GM21619 (cell line): ENCODE data around the gene ARHGAP44.
A peak's percentile ranks its signal among the peaks of the same experiment; 100 is the strongest.

Source experiments
- ATAC-seq: cut with Tn5 transposase; IDR thresholded peaks from one replicate; pipeline ENCODE4 v1.9.1; 2021; ENCODE audit not compliant: unreplicated experiment

Gene ARHGAP44, protein sequence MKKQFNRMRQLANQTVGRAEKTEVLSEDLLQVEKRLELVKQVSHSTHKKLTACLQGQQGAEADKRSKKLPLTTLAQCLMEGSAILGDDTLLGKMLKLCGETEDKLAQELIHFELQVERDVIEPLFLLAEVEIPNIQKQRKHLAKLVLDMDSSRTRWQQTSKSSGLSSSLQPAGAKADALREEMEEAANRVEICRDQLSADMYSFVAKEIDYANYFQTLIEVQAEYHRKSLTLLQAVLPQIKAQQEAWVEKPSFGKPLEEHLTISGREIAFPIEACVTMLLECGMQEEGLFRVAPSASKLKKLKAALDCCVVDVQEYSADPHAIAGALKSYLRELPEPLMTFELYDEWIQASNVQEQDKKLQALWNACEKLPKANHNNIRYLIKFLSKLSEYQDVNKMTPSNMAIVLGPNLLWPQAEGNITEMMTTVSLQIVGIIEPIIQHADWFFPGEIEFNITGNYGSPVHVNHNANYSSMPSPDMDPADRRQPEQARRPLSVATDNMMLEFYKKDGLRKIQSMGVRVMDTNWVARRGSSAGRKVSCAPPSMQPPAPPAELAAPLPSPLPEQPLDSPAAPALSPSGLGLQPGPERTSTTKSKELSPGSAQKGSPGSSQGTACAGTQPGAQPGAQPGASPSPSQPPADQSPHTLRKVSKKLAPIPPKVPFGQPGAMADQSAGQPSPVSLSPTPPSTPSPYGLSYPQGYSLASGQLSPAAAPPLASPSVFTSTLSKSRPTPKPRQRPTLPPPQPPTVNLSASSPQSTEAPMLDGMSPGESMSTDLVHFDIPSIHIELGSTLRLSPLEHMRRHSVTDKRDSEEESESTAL

GRCh38 chr17:12789481-12790248 is at the start of gene ARHGAP44:
Gene ARHGAP44, plus strand, starts transcription at chr17:12789498. Its CDS starts 341 bp downstream, at chr17:12789839.
- peak; percentile 70 for ATAC-seq

DNA sequence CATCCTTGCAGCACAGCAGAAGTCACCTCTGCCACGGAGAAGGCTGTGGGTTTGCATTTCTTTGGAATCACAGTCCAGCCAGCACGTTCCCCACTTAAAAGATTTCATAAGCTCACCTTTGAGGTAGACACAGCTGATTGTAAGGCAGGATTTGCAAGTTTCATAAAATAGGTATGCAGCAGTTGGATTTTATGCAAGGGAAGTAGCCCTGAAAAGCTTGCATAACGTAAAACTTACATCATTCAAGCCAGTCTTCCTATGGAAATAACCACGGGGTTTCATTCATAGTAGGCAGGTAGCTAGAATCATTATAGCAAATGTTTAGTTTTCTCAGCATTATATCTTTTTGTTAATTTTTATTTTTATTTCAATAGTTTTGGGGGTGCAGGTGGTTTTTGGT is 49.8 kb upstream of the ARHGAP44 start:
- no peak for ATAC-seq

DNA sequence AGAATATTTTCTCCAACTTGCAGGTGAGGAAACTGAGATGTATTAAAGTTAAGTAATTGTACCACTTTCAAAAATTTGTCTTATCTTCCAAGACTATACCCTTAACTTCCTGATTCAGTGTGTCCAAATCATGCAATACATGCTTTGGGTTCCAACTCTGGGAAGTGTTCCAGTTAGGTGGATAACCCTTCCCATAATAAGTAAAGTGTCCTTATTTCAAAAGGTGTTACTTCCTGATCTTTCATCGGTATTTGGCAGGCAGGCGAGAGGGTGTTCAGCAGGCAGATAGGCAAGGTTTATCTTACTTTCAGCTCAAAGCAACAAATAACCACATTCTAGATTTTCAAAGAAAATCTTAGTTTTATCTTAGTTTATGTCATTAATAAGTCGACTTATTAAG is 46.3 kb upstream of the ARHGAP44 start:
- no peak for ATAC-seq

- ATAC-seq: no peak
These were observed 45.0 kb upstream of the ARHGAP44 start for GRCh38 chr17:12744298-12744697.

- ATAC-seq: no peak
These were observed 44.5 kb upstream of the ARHGAP44 start for GRCh38 chr17:12744786-12745185.

GRCh38 chr17:12745486-12745885 is 43.8 kb upstream of the ARHGAP44 start:
- no peak for ATAC-seq

- ATAC-seq: no peak
These were observed 32.5 kb upstream of the ARHGAP44 start for GRCh38 chr17:12756786-12757185.

GRCh38 chr17:12759090-12759489 is 30.2 kb upstream of the ARHGAP44 start:
- ATAC-seq: no peak

- ATAC-seq: no peak
These were observed 23.8 kb upstream of the ARHGAP44 start for GRCh38 chr17:12765548-12765947.

GRCh38 chr17:12768255-12768654 is 21.0 kb upstream of the ARHGAP44 start:
- no peak for ATAC-seq

GRCh38 chr17:12769981-12770380 is 19.3 kb upstream of the ARHGAP44 start:
- no peak for ATAC-seq

GRCh38 chr17:12773153-12773552 is 16.1 kb upstream of the ARHGAP44 start:
- no peak for ATAC-seq

DNA sequence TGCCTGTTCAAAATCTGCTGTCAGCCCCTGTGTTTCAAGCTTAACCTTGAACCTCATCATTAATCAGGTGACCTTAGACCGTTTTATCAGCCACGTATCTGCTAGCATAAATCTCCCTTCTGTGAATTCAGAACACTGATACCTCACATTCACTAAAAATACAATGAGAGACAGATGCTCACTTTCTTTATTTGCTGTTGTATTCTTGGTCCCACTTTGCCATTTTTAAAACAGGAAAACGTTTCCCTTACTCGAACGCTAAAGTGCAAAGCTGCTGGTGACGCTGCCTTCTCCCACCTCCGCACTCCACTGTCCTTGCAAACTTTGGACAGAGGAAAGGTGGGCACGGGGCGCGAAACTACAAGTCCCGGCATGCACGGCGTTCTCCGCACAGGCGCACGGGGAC is 220 bp upstream of the ARHGAP44 start:
- peak; percentile 88 for ATAC-seq

- no peak for ATAC-seq
These were observed 1.2 kb downstream of the ARHGAP44 start for GRCh38 chr17:12790249-12791106.

GRCh38 chr17:12794919-12795532 is 5.7 kb downstream of the ARHGAP44 start:
- no peak for ATAC-seq

- no peak for ATAC-seq
These were observed 11.6 kb downstream of the ARHGAP44 start for GRCh38 chr17:12800855-12801365.

DNA sequence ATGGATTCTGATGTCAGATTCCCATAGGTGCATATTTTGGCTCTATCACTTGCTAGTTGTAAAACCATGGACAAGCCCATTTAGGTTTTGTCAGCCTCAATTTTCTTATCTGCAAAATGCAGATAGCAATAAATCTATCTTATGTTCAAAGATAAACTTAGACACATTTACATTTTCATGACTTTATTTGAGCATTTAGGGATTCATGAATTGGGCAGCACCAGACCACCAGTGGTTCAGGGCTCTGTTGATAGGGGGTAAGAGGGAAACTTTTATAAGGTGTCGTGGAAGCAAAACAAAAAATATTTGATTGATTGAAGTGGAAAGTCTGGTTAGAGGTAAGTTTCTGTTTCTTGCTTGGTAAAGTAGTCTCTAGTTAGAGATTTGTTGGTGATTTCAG is 17.3 kb downstream of the ARHGAP44 start:
- ATAC-seq: no peak

- no peak for ATAC-seq
These were observed 19.4 kb downstream of the ARHGAP44 start for GRCh38 chr17:12808723-12809122.

- ATAC-seq: no peak
These were observed 23.6 kb downstream of the ARHGAP44 start for GRCh38 chr17:12812877-12813276.

DNA sequence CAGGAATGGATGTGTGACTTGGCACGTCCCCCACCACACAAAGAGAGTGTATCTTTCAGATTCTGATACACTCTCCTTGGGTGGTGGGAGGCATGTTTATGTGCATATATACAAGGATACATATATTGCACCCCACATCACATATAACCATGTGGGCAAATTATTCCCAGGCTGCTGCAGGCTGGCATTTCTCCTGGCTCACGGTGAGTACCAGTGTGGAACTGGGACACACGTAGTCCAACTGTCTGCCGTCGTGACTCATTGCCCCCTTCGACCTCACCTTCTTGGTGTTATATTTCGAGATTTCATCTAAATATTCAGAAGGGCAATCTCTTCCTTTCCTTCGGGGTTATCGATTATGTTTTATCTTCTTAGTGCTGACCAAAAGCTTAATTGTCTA is 24.4 kb downstream of the ARHGAP44 start:
- no peak for ATAC-seq
